Caco-2 (cell line): ENCODE measurements around the gene KREMEN1. TPM values are rescaled to one million over a fixed set of nuclear protein-coding genes. Genes with fewer than 3 reads are reported as not detected.

Experiments
- BruUV-seq: library from RNA; stranded (reverse); fragments of 400-500 nt; replicated peaks from 2 replicates; lab custom pipeline; 2021; lab: Mats Ljungman, UMichigan
- CTCF ChIA-PET: fragments of 300-600 bp; sonication (Branson Sonifier 250); formaldehyde crosslinking; loops from one replicate; lab custom pipeline; 2022; ENCODE audit warnings: antibody characterized with exemption; lab: Charles Lee
- POLR2A ChIA-PET: fragments of 300-600 bp; sonication (Branson Sonifier 250); formaldehyde crosslinking; loops from one replicate; lab custom pipeline; 2022; ENCODE audit warnings: antibody characterized with exemption; lab: Charles Lee
- DNase-seq, 2 experiments: peaks; one replicate each; pipeline versions ENCODE4 v3.0.0 to v3.0.0-alpha.2; 2020 to 2022
- H3K27me3 ChIP-seq: replicated peaks from 2 replicates; pipeline ENCODE4 v1.6.0; 2011; ENCODE audit warnings: low read length; ENCODE audit not compliant: control insufficient read depth, insufficient read depth
- H3K36me3 ChIP-seq: 2 replicates; pipeline ENCODE4 v1.5.1; 2011; ENCODE audit warnings: low read length; ENCODE audit not compliant: control insufficient read depth, insufficient read depth
- H3K4me1 ChIP-seq: fragments of 250-450 bp; sonication (Bioruptor Pico); 2 replicates; pipeline ENCODE4 v1.5.1; 2020; ENCODE audit warnings: mild to moderate bottlenecking
- H3K4me3 ChIP-seq: 2 replicates; pipeline ENCODE4 v1.5.1; 2011; ENCODE audit warnings: low read depth, mild to moderate bottlenecking, control low read depth, low read length
- H3K9me3 ChIP-seq: fragments of 250-450 bp; sonication (Bioruptor Pico); 2 replicates; pipeline ENCODE4 v1.5.1; 2020; ENCODE audit warnings: mild to moderate bottlenecking, moderate library complexity
- H3K27ac Mint-ChIP-seq: one replicate; pipeline ENCODE4 v1.8.0; 2022; ENCODE audit warnings: mixed read lengths; ENCODE audit not compliant: unreplicated experiment
- H3K27me3 Mint-ChIP-seq: one replicate; pipeline ENCODE4 v1.8.0; 2022; ENCODE audit warnings: mixed read lengths; ENCODE audit not compliant: insufficient read depth, unreplicated experiment
- H3K36me3 Mint-ChIP-seq: one replicate; pipeline ENCODE4 v1.8.0; 2022; ENCODE audit warnings: mild to moderate bottlenecking, mixed read lengths; ENCODE audit not compliant: insufficient read depth, unreplicated experiment
- H3K4me1 Mint-ChIP-seq: one replicate; pipeline ENCODE4 v1.8.0; 2022; ENCODE audit warnings: low read depth, mixed read lengths; ENCODE audit not compliant: unreplicated experiment
- H3K4me3 Mint-ChIP-seq: one replicate; pipeline ENCODE4 v1.8.0; 2022; ENCODE audit warnings: mild to moderate bottlenecking, moderate library complexity, mixed read lengths; ENCODE audit not compliant: unreplicated experiment
- H3K9me3 Mint-ChIP-seq: one replicate; pipeline ENCODE4 v1.8.0; 2022; ENCODE audit warnings: mixed read lengths; ENCODE audit not compliant: unreplicated experiment
- CTCF ChIP-seq, 2 experiments: fragments of 200-600 bp in 1 of 2; IDR thresholded peaks; 1 replicate in 1 of 2; 2 replicates in 1 of 2; pipeline versions ENCODE4 v1.5.1 to v1.8.0; 2011 to 2022; ENCODE audit warnings: antibody characterized with exemption in 1 of 2, control low read depth in 1 of 2, inconsistent platforms in 1 of 2, low read depth in 1 of 2, low read length in 1 of 2, mild to moderate bottlenecking in 1 of 2, moderate library complexity in 1 of 2; ENCODE audit not compliant: insufficient read depth in 1 of 2, severe bottlenecking in 1 of 2, unreplicated experiment in 1 of 2
- intact Hi-C: fragments of 100-400 bp; cut with micrococcal nuclease; formaldehyde crosslinking; loops from one replicate; pipeline ENCODE4 v1.10.0; 2022; ENCODE audit not compliant: unreplicated experiment
- total RNA-seq: library from RNA; stranded (reverse); gene quantifications from 2 replicates; pipeline ENCODE4 v1.2.3, GENCODE V29; 2022

KREMEN1 gene
- total RNA-seq, 1 experiment from 2014 or later: 29.7 TPM

GRCh38 chr22:29193021-29193420, 120.2 kb downstream of the KREMEN1 start:
- H3K27me3 Mint-ChIP-seq: no peaks in the 10 kb centered on the region
- H3K27me3 ChIP-seq: no peaks in the 10 kb centered on the region
- no peaks in the 10 kb centered on the region for H3K9me3 Mint-ChIP-seq
- DNase-seq: no peak
- no peaks in the 10 kb centered on the region for H3K36me3 Mint-ChIP-seq
- no peaks in the 10 kb centered on the region for H3K9me3 ChIP-seq
- intact Hi-C loops: no loop called here
- ChIA-PET CTCF (interaction anchor here (0.7 kb wide), 1 partner anchor 50 kb away, joined by 10 read pairs; no protein-coding TSS in a partner anchor), POLR2A (interaction anchor here (0.6 to 0.7 kb wide), 2 partner anchors 17 to 613 kb away, joined by 3 to 7 read pairs; no protein-coding TSS in a partner anchor)
- no peaks in the 10 kb centered on the region for H3K36me3 ChIP-seq
- no peak overlapping the region for H3K27ac Mint-ChIP-seq
- no peak for TF ChIP-seq CTCF (IDR thresholded peaks at IDR 0.05; ENCODE audit: insufficient read depth in 1 of 2, low read depth in 1 of 2, low read length in 1 of 2, severe bottlenecking in 1 of 2, unreplicated experiment in 1 of 2)
- no TSS peak for BruUV-seq
- H3K4me3 Mint-ChIP-seq: no peak overlapping the region
- H3K4me1 ChIP-seq: no peaks in the 10 kb centered on the region
- H3K4me3 ChIP-seq: no peak overlapping the region
- H3K4me1 Mint-ChIP-seq: no peaks in the 10 kb centered on the region

GRCh38 chr22:29194184-29194583, 121.3 kb downstream of the KREMEN1 start:
- ChIA-PET POLR2A (no interaction called here), CTCF (no interaction called here)
- Mint-ChIP-seq H3K4me1 (no peaks in the 10 kb centered on the region), H3K9me3 (no peaks in the 10 kb centered on the region), H3K4me3 (no peak overlapping the region), H3K27me3 (no peaks in the 10 kb centered on the region), H3K27ac (no peak overlapping the region), H3K36me3 (no peaks in the 10 kb centered on the region)
- Histone ChIP-seq H3K4me1 (no peaks in the 10 kb centered on the region), H3K36me3 (no peaks in the 10 kb centered on the region), H3K4me3 (no peak overlapping the region), H3K27me3 (no peaks in the 10 kb centered on the region), H3K9me3 (no peaks in the 10 kb centered on the region)
- BruUV-seq: no TSS peak
- TF ChIP-seq CTCF (IDR thresholded peaks at IDR 0.05; ENCODE audit: insufficient read depth in 1 of 2, low read depth in 1 of 2, low read length in 1 of 2, severe bottlenecking in 1 of 2, unreplicated experiment in 1 of 2): no peak
- no peak for DNase-seq
- intact Hi-C loops: no loop called here

GRCh38 chr22:29195118-29195963, 122.5 kb downstream of the KREMEN1 start:
- ChIA-PET POLR2A (no interaction called here), CTCF (interaction anchor here (1.0 kb wide), 1 partner anchor 10 kb away, joined by 3 read pairs; the partner anchor contains the start of gene EMID1)
- no peaks in the 10 kb centered on the region for H3K27me3 ChIP-seq
- Mint-ChIP-seq H3K9me3 (no peaks in the 10 kb centered on the region), H3K36me3 (no peaks in the 10 kb centered on the region), H3K4me3 (no peak overlapping the region), H3K27ac (no peak overlapping the region), H3K4me1 (no peaks in the 10 kb centered on the region), H3K27me3 (no peaks in the 10 kb centered on the region)
- intact Hi-C loops: no loop called here
- BruUV-seq: no TSS peak
- TF ChIP-seq CTCF (IDR thresholded peaks at IDR 0.05; ENCODE audit: insufficient read depth in 1 of 2, low read depth in 1 of 2, low read length in 1 of 2, severe bottlenecking in 1 of 2, unreplicated experiment in 1 of 2): no peak
- H3K9me3 ChIP-seq: no peaks in the 10 kb centered on the region
- no peaks in the 10 kb centered on the region for H3K4me1 ChIP-seq
- H3K4me3 ChIP-seq: no peak overlapping the region
- DNase-seq: no peak
- no peaks in the 10 kb centered on the region for H3K36me3 ChIP-seq
